Measurements from ENCODE around the gene TMEM39B.
"Not testable (repeated sequence)": the region's sequence is repeated elsewhere in the genome, so short reads cannot be mapped to it uniquely, and the experiment has no call there.

GRCh38 chr1:32147799-32148198, 75.1 kb downstream of the TMEM39B start:
- TF ChIP-seq CTCF (IDR thresholded peaks at IDR 0.05); PRRX2 (CRISPR knock-in tag; IDR thresholded peaks at IDR 0.05); FOXJ3 (CRISPR knock-in tag; IDR thresholded peaks at IDR 0.05; ENCODE audit: borderline replicate concordance); TCF7 (CRISPR knock-in tag; IDR thresholded peaks at IDR 0.05; ENCODE audit: low read depth); PREB (CRISPR knock-in tag; IDR thresholded peaks at IDR 0.05; ENCODE audit: borderline replicate concordance); USF1 (CRISPR knock-in tag; IDR thresholded peaks at IDR 0.05); USF2 (CRISPR knock-in tag; IDR thresholded peaks at IDR 0.05); MYBL2 (CRISPR knock-in tag; IDR thresholded peaks at IDR 0.05); JAZF1 (CRISPR knock-in tag; IDR thresholded peaks at IDR 0.05); FOXP4 (CRISPR knock-in tag; IDR thresholded peaks at IDR 0.05): not testable (repeated sequence)
